Liver (tissue), 9 donors: Measurements from ENCODE around the gene TMPRSS2. TPM values are rescaled to one million over a fixed set of nuclear protein-coding genes. Genes with fewer than 3 reads are reported as not detected.

Source experiments
- DNase-seq: peaks from one replicate; pipeline ENCODE4 v3.0.0-alpha.2; 2017; ENCODE audit warnings: low spot score
- H3K27ac ChIP-seq, 2 donors: one replicate each; pipeline ENCODE4 v1.7.0; 2013; ENCODE audit warnings: inconsistent platforms in 2 of 2, low read length in 2 of 2, control low read depth in 1 of 2, low read depth in 1 of 2, mild to moderate bottlenecking in 1 of 2
- H3K27me3 ChIP-seq, 4 donors: one replicate each; pipeline versions ENCODE4 v1.6.1 to v1.7.0; 2013; ENCODE audit warnings: low read length in 3 of 4, inconsistent platforms in 1 of 4, mild to moderate bottlenecking in 1 of 4, moderate library complexity in 1 of 4; ENCODE audit not compliant: control insufficient read depth in 4 of 4, insufficient read depth in 4 of 4
- H3K36me3 ChIP-seq, 4 donors: one replicate each; pipeline versions ENCODE4 v1.6.1 to v1.7.0; 2013; ENCODE audit warnings: low read length in 3 of 4, mild to moderate bottlenecking in 3 of 4, low read depth in 1 of 4, moderate library complexity in 1 of 4; ENCODE audit not compliant: control insufficient read depth in 4 of 4, insufficient read depth in 3 of 4
- H3K4me1 ChIP-seq, 4 donors: one replicate each; pipeline versions ENCODE4 v1.6.1 to v1.7.0; 2013; ENCODE audit warnings: low read length in 3 of 4, mild to moderate bottlenecking in 3 of 4, moderate library complexity in 1 of 4; ENCODE audit not compliant: control insufficient read depth in 4 of 4, insufficient read depth in 4 of 4
- H3K4me3 ChIP-seq, 3 donors: one replicate each; pipeline versions ENCODE4 v1.6.1 to v1.7.0; 2013; ENCODE audit warnings: low read length in 3 of 3, control low read depth in 1 of 3, low read depth in 1 of 3, mild to moderate bottlenecking in 1 of 3
- H3K9ac ChIP-seq, 2 donors: one replicate each; pipeline ENCODE4 v1.7.0; 2013; ENCODE audit warnings: low read length in 2 of 2, mild to moderate bottlenecking in 2 of 2, moderate library complexity in 2 of 2, control low read depth in 1 of 2, low read depth in 1 of 2
- H3K9me3 ChIP-seq, 4 donors: one replicate each; pipeline versions ENCODE4 v1.6.1 to v1.7.0; 2013; ENCODE audit warnings: low read length in 3 of 4; ENCODE audit not compliant: control insufficient read depth in 4 of 4
- ATF3 ChIP-seq: IDR thresholded peaks from 2 replicates; pipeline ENCODE4 v1.6.1; 2016; ENCODE audit warnings: antibody characterized with exemption
- CTCF ChIP-seq: fragments of 150-350 bp; IDR thresholded peaks from 2 replicates; pipeline ENCODE4 v1.5.1; 2017; ENCODE audit warnings: improper control_type of control experiment, low read depth, low read length; ENCODE audit not compliant: missing input control
- EGR1 ChIP-seq, 2 donors: IDR thresholded peaks; 2 replicates each; pipeline ENCODE4 v1.6.1; 2016 to 2018; ENCODE audit warnings: antibody characterized with exemption in 2 of 2, low read depth in 2 of 2
- FOXA2 ChIP-seq: IDR thresholded peaks from 2 replicates; pipeline ENCODE4 v1.6.1; 2016; ENCODE audit warnings: antibody characterized with exemption
- GABPA ChIP-seq, 2 donors: IDR thresholded peaks in 1 of 2; conservative IDR thresholded peaks in 1 of 2; 2 replicates each; pipeline ENCODE4 v1.6.1; 2016; ENCODE audit warnings: antibody characterized with exemption in 2 of 2, mild to moderate bottlenecking in 1 of 2, moderate library complexity in 1 of 2
- HNF4A ChIP-seq, 2 donors: conservative IDR thresholded peaks; 2 replicates each; pipeline ENCODE4 v1.6.1; 2016; ENCODE audit warnings: antibody characterized with exemption in 2 of 2, mild to moderate bottlenecking in 2 of 2
- HNF4G ChIP-seq: IDR thresholded peaks from 2 replicates; pipeline ENCODE4 v1.6.1; 2016; ENCODE audit warnings: antibody characterized with exemption
- JUND ChIP-seq, 2 donors: IDR thresholded peaks; 2 replicates each; pipeline ENCODE4 v1.6.1; 2016; ENCODE audit warnings: antibody characterized with exemption in 2 of 2
- MAX ChIP-seq: IDR thresholded peaks from 2 replicates; pipeline ENCODE4 v1.6.1; 2016; ENCODE audit warnings: antibody characterized with exemption
- NR2F2 ChIP-seq: IDR thresholded peaks from 2 replicates; pipeline ENCODE4 v1.6.1; 2016; ENCODE audit warnings: antibody characterized with exemption
- RAD21 ChIP-seq, 2 donors: IDR thresholded peaks; 2 replicates each; pipeline ENCODE4 v1.6.1; 2016; ENCODE audit warnings: antibody characterized with exemption in 2 of 2, mild to moderate bottlenecking in 2 of 2
- REST ChIP-seq: IDR thresholded peaks from 2 replicates; pipeline ENCODE4 v1.6.1; 2016; ENCODE audit warnings: antibody characterized with exemption, mild to moderate bottlenecking
- RXRA ChIP-seq, 2 donors: IDR thresholded peaks; 2 replicates each; pipeline ENCODE4 v1.6.1; 2017 to 2018; ENCODE audit warnings: antibody characterized with exemption in 2 of 2, mild to moderate bottlenecking in 1 of 2
- SP1 ChIP-seq: IDR thresholded peaks from 2 replicates; pipeline ENCODE4 v1.6.1; 2018; ENCODE audit warnings: antibody characterized with exemption, mild to moderate bottlenecking
- TAF1 ChIP-seq: conservative IDR thresholded peaks from 2 replicates; pipeline ENCODE4 v1.6.1; 2016; ENCODE audit warnings: antibody characterized with exemption, mild to moderate bottlenecking
- YY1 ChIP-seq: IDR thresholded peaks from 2 replicates; pipeline ENCODE4 v1.6.1; 2016; ENCODE audit warnings: antibody characterized with exemption, mild to moderate bottlenecking
- ZBTB33 ChIP-seq: IDR thresholded peaks from 2 replicates; pipeline ENCODE4 v1.6.1; 2016; ENCODE audit warnings: antibody characterized with exemption
- WGBS: extraction: QIAGEN DNeasy Blood & Tissue Kit; methylation state at CpG from one replicate; pipeline ENCODE4 v1.1.7; 2013; 5-methylcytosine and 5-hydroxymethylcytosine counted together
- polyA plus RNA-seq, 2 donors: library from polyadenylated mRNA; stranded (reverse) in 1 of 2; unstranded in 1 of 2; fragments of 200-250 nt in 1 of 2; fragments of >200 nt in 1 of 2; fragmentation: Nextera tagmentation in 1 of 2; extraction: Ambion mirVana in 1 of 2; gene quantifications; one replicate each; pipeline versions ENCODE4 v1.2.1 to v1.2.3, GENCODE V29; 2013 to 2015
- total RNA-seq, 2 donors: library from RNA; depleted of rRNA; stranded (reverse); fragments of >200 nt; gene quantifications; one replicate each; pipeline ENCODE4 v1.2.3, GENCODE V29; 2014
- donor health status: healthy.
- donor health status: healthy.
- donor health status: healthy.
- donor health status: healthy.
- donor health status: healthy.

TMPRSS2 gene
- total and polyA plus RNA-seq, 4 donors, result 0.14 to 32.0 (median 11.4) TPM

- no peaks in the 10 kb centered on the region for H3K9me3 ChIP-seq
- peaks cover 10 to 31% (median 20%) of the 10 kb centered on the region in 4 donors for H3K4me1 ChIP-seq
- H3K27me3 ChIP-seq, result no peaks in the 10 kb centered on the region
- H3K27ac ChIP-seq, result no peak overlapping the region
- H3K4me3 ChIP-seq, result peak overlapping the region in 1 of 3 donors; percentile 8
- WGBS, result 54% methylated on average over 17 of the region's 17 CpGs
- no peak overlapping the region for H3K9ac ChIP-seq
- DNase-seq, result no peak
- peak in 1 of 2 donors; percentile 10 for TF ChIP-seq EGR1 (IDR thresholded peaks at IDR 0.05; ENCODE audit: low read depth in 2 of 2)
- peak; percentile 55 for TF ChIP-seq SP1
- no peak for TF ChIP-seq TAF1
- TF ChIP-seq ZBTB33, result no peak
- TF ChIP-seq NR2F2, result no peak
- TF ChIP-seq HNF4A (conservative IDR thresholded peaks at IDR 0.05), result peak; percentile 72 to 84
- TF ChIP-seq FOXA2, result no peak
- TF ChIP-seq ATF3, result no peak
- no peak for TF ChIP-seq HNF4G
- TF ChIP-seq RXRA (IDR thresholded peaks at IDR 0.05), result peak; percentile 67 to 82
- TF ChIP-seq CTCF, result peak; percentile 16
- TF ChIP-seq MAX, result peak; percentile 38
- TF ChIP-seq JUND (IDR thresholded peaks at IDR 0.05), result no peak
- peak; percentile 58 to 74 for TF ChIP-seq RAD21 (IDR thresholded peaks at IDR 0.05)
- peaks cover 0 to 13% (median 5%) of the 10 kb centered on the region in 4 donors for H3K36me3 ChIP-seq
These were observed 27.8 kb downstream of the TMPRSS2 start for GRCh38 chr21:41480086-41480690.

- Histone ChIP-seq H3K27ac (no peak overlapping the region), H3K36me3 (peaks cover 0 to 13% (median 5%) of the 10 kb centered on the region in 4 donors), H3K27me3 (no peaks in the 10 kb centered on the region), H3K9ac (no peak overlapping the region), H3K4me3 (peak overlapping the region in 1 of 3 donors; percentile 8), H3K4me1 (peaks cover 10 to 31% (median 20%) of the 10 kb centered on the region in 4 donors), H3K9me3 (no peaks in the 10 kb centered on the region)
- no peak for TF ChIP-seq HNF4G
- no peak for TF ChIP-seq YY1
- no peak for TF ChIP-seq GABPA (IDR thresholded peaks at IDR 0.05 in 1 of 2, conservative IDR thresholded peaks at IDR 0.05 in 1 of 2)
- no peak for TF ChIP-seq MAX
- no peak for TF ChIP-seq ATF3
- no peak for TF ChIP-seq REST
- TF ChIP-seq NR2F2, result no peak
- no peak for TF ChIP-seq EGR1 (IDR thresholded peaks at IDR 0.05; ENCODE audit: low read depth in 2 of 2)
- no peak for TF ChIP-seq CTCF
- no peak for TF ChIP-seq JUND (IDR thresholded peaks at IDR 0.05)
- TF ChIP-seq FOXA2, result no peak
- TF ChIP-seq RXRA (IDR thresholded peaks at IDR 0.05), result no peak
- DNase-seq, result no peak
- 72% methylated on average over 8 of the region's 8 CpGs for WGBS
These were observed 28.3 kb downstream of the TMPRSS2 start for GRCh38 chr21:41479686-41480085.
